Activated CD4-positive, CD25-positive, alpha-beta regulatory T cell treated with anti-CD3 and anti-CD28 coated beads, Interleukin-2, amount 50 U/mL, for 24 hours (primary cell): ENCODE data around the gene CDH20.
A peak's percentile ranks its signal among the peaks of the same experiment; 100 is the strongest.
"Not testable (repeated sequence)": the region's sequence is repeated elsewhere in the genome, so short reads cannot be mapped to it uniquely, and the experiment has no call there.

Source experiments
- ATAC-seq, 2 donors: fragments of 150-1000 bp; cut with Tn5 transposase; one replicate each; pipeline ENCODE4 v1.10.0; 2021; ENCODE audit warnings: mild to moderate bottlenecking in 1 of 2, moderate library complexity in 1 of 2

Gene CDH20

GRCh38 chr18:61350578-61350977 is 17.3 kb downstream of the CDH20 start:
- ATAC-seq: no peak

GRCh38 chr18:61352059-61352458 is 18.8 kb downstream of the CDH20 start:
- ATAC-seq: no peak

DNA sequence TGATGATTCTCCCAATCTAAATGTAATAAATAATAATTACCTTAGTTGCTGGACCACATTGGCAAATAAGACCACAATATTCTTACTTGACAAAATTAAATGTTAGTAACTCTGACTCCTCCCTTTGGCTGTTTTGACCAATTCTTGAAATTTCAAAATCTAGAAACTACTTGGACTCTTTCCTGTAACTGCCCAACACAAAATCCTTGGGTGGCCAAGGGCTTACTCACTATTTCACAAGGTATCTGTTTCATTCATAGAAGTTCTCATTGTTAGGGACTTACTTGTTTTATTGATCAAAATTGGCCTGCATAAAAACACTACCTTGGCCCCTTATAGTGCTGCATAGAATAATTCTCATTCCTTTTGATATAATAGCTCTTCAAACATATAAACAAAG is 19.4 kb downstream of the CDH20 start:
- ATAC-seq: no peak

- no peak for ATAC-seq
Measured at GRCh38 chr18:61360404-61361383, 27.5 kb downstream of the CDH20 start.

GRCh38 chr18:61362511-61362910 is 29.3 kb downstream of the CDH20 start:
- ATAC-seq: peak in 1 of 2 donors; percentile 36

- no peak for ATAC-seq
Measured at GRCh38 chr18:61364953-61365352, 31.7 kb downstream of the CDH20 start.

DNA sequence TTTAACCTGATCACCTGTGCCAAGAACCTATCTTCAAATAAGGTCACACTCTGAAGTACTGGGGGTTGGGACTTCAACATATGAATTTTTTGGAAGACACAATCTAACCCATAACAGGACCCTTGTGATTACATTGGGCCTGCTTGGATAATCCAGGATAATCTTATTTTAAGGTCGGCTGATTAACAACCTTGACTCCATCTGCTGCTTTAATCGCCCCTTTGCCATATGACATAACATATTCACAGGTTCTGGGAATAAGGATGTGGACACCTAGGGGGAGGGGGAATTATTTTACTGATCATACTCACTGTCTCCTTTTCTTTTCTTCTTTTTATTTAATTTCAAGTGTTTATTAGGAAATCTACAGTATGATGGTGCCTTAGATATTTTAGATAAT is 34.8 kb downstream of the CDH20 start:
- no peak for ATAC-seq

GRCh38 chr18:61369671-61370070 is 36.4 kb downstream of the CDH20 start:
- not testable (repeated sequence) for ATAC-seq

GRCh38 chr18:61371111-61371510 is 37.9 kb downstream of the CDH20 start:
- no peak for ATAC-seq

GRCh38 chr18:61379827-61380226 is 46.6 kb downstream of the CDH20 start:
- ATAC-seq: no peak

- no peak for ATAC-seq
Measured at GRCh38 chr18:61388010-61388409, 54.8 kb downstream of the CDH20 start.

DNA sequence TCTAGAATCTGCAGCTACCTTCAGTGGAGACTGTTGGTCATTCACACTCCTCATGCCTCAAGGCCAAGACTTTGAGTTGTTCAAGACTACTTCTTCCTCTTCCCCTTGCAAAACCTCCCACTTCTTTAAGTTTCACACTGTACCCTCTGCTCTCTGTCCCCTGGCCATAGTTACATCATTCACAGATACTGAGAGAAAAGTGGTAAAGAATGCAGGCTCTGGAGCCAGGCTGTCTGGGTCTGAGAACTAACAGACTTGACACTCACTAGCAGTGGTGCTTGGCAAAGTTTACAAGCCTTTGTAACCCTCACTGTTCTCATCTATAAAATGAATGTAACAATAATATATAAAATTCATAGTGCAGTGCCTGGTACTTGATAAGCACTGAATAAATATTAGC is 61.8 kb downstream of the CDH20 start:
- ATAC-seq: no peak

DNA sequence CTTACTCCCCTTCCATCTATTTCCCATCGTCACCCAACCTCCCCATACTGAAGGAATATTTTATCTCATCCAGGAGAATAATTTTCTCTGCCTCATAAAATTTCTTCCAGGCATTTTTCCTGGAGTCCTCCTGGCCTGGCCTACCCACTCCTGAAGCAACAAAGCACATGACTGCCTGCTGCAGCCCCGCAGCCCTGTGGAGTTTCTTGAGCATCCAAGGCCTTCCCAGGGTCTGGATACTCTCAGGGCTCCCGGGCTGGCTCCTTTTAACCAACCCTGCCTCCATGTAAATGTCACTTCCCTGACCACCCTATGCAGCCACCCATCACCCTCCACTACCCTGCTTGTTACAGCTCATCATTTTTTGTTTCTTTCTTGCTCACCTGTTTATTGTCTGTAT is 64.0 kb downstream of the CDH20 start:
- no peak for ATAC-seq

- ATAC-seq: no peak
Measured at GRCh38 chr18:61398961-61399705, 65.9 kb downstream of the CDH20 start.

DNA sequence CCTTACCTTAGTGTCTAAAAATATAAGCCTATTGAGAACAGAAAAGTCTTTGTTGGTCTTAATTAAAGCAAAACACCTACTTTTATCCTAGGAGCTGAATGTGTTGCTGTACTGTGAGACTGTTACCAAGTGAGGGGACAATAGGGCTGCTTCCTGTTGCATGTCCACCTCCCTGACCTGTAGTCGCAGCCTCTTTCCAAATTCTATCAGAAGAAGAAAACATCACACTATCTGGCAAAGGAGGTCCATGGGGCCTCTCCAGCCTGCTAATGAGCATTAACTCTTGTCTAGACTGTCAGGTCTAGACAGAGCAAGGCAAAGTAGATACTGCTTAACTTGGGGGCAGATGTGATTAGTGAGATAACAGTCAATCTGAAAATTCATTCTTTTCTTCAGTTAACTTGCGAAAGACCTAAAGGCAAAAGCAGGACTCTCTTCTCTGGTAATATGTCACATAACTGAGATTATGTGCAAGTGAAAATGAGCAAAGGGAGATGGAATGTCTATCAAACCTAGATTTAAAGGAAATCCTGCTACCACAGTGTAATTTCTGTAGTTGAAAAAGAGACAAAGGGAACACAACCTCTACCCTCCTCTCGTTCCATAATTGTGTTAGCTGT is 66.9 kb downstream of the CDH20 start:
- no peak for ATAC-seq

GRCh38 chr18:61400716-61401115 is 67.5 kb downstream of the CDH20 start:
- no peak for ATAC-seq

DNA sequence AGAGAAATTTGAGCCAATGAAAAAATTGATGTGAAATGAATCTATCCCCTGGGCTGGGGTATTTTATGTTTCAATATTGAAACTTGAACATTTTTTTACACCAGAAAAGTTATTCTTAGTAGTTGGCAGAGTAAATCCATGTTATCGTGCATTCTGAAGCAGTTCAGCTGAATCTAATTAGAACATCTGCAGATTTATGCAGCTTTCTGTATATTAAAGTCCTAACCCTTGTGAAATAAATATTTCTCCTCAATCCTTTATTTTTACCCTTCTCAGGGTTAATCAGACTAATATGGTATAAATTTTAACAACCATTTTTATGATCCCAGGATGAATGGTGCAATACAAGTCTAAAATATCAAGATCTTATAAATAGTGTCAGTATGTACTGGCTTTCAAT is 69.5 kb downstream of the CDH20 start:
- no peak for ATAC-seq

DNA sequence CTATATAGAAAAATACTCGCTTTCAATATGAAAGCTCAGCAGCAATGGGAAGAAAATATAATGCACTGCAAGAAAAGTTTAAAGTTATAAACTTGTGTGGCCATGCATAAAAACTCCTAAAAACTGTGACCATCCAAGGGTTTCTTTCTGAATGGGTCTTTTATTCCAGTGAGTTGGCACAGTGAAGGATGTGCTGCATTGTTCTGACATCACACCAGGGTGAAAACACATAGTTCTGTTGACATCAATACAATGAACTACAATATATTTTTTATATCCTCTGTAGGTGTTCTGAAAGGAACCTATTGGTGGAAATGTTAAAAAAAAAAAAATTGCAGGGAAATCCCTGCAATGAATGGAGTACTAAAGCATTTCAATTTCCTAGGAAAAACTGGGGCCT is 80.2 kb downstream of the CDH20 start:
- ATAC-seq: no peak

- no peak for ATAC-seq
Measured at GRCh38 chr18:61414086-61414485, 80.9 kb downstream of the CDH20 start.

DNA sequence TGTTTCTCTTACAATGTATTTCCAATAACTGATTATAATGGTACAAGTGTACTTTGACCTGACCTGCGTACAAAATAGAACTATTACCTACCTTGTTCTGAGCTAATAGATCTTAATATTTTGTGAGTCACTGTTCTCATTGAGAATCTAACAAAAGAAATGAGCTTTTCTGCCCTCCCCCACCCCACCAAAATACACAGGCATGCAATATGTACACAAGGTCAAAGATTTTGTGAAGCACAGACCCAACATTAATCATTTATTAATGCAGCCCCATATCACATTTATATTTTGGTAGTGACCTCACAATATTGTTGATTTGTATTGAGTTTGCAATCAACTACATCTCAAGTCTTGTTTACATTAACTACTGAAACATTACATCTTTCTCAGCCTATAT is 86.5 kb downstream of the CDH20 start:
- ATAC-seq: no peak

DNA sequence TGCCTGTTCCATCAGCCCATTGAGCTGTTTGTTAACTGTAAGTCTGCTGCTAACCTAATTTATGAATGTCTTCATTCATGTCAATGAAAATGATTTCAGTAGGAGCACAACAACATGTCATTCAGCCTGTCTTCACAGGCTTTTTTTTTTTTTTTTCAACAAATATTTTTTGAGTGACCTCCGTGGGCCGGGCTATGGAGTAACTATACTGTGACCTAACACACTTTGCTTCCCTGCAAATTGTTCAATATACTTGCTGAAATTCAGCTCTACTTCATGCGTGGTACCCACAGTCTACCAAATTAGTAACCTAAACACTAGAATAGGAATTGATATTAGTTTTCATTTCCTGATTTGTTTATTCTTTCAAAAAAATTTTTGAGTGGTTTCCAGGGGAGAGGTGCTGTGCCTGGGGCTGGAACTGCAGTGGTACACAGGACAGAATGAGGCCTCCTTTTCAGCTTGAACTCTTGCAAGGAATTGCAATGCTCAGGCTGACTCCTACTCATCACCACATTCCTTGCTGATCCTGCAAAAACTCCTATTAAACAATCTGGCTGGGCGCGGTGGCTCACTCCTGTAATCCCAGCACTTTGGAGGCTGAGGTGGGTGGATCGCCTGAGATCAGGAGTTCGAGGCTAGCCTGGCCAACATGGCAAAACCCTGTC is 87.1 kb downstream of the CDH20 start:
- ATAC-seq: no peak

DNA sequence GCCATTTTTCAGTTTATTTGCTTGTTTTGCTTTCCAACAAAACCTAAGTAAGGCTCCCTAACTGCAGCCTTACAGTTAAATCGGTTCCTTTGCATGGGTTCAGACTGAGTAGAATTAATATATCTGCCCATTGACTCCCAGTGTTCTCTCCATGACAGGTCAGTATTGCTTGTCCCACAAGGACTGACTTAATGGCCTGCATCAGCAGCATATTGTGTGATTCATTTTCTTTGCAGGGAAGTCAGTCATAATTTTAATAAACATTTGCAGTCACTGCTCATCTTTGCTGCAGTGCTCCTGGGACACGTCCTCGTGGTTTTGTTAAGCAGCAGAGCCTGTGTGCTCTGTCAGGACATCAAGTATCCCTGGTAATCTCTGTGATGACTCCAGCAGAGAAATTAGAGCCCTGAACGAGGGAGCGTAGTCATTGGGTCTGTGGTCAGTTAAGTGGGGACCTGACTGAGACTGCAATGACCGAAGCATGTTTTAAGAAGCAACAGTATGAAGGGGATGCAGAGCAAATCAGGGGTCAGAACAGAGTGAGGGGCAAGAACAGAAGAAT is 93.3 kb downstream of the CDH20 start:
- no peak for ATAC-seq

DNA sequence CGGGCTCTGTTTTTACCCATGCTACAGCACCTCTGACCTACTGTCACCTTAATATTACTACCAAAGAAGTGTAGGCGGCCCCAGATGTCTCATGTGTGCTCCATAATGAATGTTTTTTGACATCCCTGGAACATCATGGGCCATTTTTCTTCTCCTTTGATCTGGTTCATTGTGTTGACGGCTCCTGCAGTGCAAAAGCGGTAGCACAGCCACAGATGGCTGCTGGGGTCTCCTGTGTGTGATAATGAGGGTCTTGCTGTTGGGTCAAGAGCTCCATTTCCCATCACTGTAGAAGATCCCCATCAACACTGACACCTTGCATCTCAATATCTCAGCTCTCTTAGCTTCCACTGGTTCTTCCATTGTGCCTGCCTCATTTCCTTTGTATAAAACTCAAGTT is 95.0 kb downstream of the CDH20 start:
- ATAC-seq: no peak
